ENCODE results near the gene MLXIP. TPM values are rescaled to one million over a fixed set of nuclear protein-coding genes. Genes with fewer than 3 reads are reported as not detected.
A peak's percentile ranks its signal among the peaks of the same experiment; 100 is the strongest.

The MLXIP gene
- total and polyA plus RNA-seq, 9 of the 15 experiments (the other 6 are each of a cell fraction or from before 2014, with no cell fraction given) = 2.2 to 66.3 (median 18.1) TPM

GRCh38 chr12:122064025-122064777 is 14.4 kb upstream of the MLXIP start (continued):
- TF ChIP-seq UBTF (IDR thresholded peaks at IDR 0.05; ENCODE audit: borderline replicate concordance in 1 of 2, low read depth in 2 of 2, low read length in 2 of 2) = 0 out of 4 replicates have a peak, but pooled peaks of 1 of the 2 experiments have one; percentile 29
- TF ChIP-seq ERF (CRISPR knock-in tag; IDR thresholded peaks at IDR 0.05) = peak; percentile 96
- TF ChIP-seq ZNF175 (CRISPR knock-in tag; IDR thresholded peaks at IDR 0.05; ENCODE audit: low read depth) = peak; percentile 77; the same call in 1 of the 2 replicates
- TF ChIP-seq TARDBP (IDR thresholded peaks at IDR 0.05) = 0 out of 2 replicates have a peak, but pooled peaks have one; percentile 6
- peak; percentile 87 for TF ChIP-seq FOXP1 (CRISPR knock-in tag; IDR thresholded peaks at IDR 0.05)
- peak; percentile 12; the same call in 1 of the 2 replicates for TF ChIP-seq LEF1 (IDR thresholded peaks at IDR 0.05)
- TF ChIP-seq ZBTB12 (CRISPR knock-in tag; IDR thresholded peaks at IDR 0.05) = peak; percentile 71
- peak; percentile 57; the same call in 1 of the 2 replicates for TF ChIP-seq ZNF79 (CRISPR knock-in tag; IDR thresholded peaks at IDR 0.05; ENCODE audit: low read depth)
- peak; percentile 59 to 82 for TF ChIP-seq FOXK2 (conservative IDR thresholded peaks at IDR 0.05 in 1 of 2, IDR thresholded peaks at IDR 0.05 in 1 of 2; ENCODE audit: low read depth in 2 of 2)
- peak; percentile 97 for TF ChIP-seq ESRRA (IDR thresholded peaks at IDR 0.05; ENCODE audit: borderline replicate concordance, low read depth)
- TF ChIP-seq ATF7 (IDR thresholded peaks at IDR 0.05) = peak; percentile 73
- TF ChIP-seq MGA (IDR thresholded peaks at IDR 0.05) = peak; percentile 99

Data from K562 (cell line).